NCI-H345 treated with DMSO at 0.1 percent for 48 hours (cell line): ENCODE results near the gene TNFRSF4.
A peak's percentile ranks its signal among the peaks of the same experiment; 100 is the strongest.

Experiments used
- DNase-seq: peaks from one replicate; lab custom pipeline; 2025; ENCODE audit not compliant: unreplicated experiment; lab: John Stamatoyannopoulos, UW

TNFRSF4 gene

GRCh38 chr1:1171161-1171545, 42.8 kb downstream of the TNFRSF4 start:
- DNase-seq: no peak

GRCh38 chr1:1170215-1171091, 43.5 kb downstream of the TNFRSF4 start:
- no peak for DNase-seq

- DNase-seq: no peak
These were observed 44.3 kb downstream of the TNFRSF4 start for GRCh38 chr1:1169429-1170214.

GRCh38 chr1:1168451-1169411, 45.2 kb downstream of the TNFRSF4 start:
- DNase-seq: no peak

GRCh38 chr1:1167841-1168450, 46.0 kb downstream of the TNFRSF4 start:
- no peak for DNase-seq

- no peak for DNase-seq
These were observed 46.5 kb downstream of the TNFRSF4 start for GRCh38 chr1:1167398-1167821.

GRCh38 chr1:1166642-1167397, 47.1 kb downstream of the TNFRSF4 start:
- no peak for DNase-seq

GRCh38 chr1:1165900-1166421, 48.0 kb downstream of the TNFRSF4 start:
- DNase-seq: no peak

- no peak for DNase-seq
These were observed 48.5 kb downstream of the TNFRSF4 start for GRCh38 chr1:1165485-1165884.

- no peak for DNase-seq
These were observed 49.1 kb downstream of the TNFRSF4 start for GRCh38 chr1:1164701-1165451.

- DNase-seq: no peak
These were observed 49.6 kb downstream of the TNFRSF4 start for GRCh38 chr1:1164361-1164700.

- DNase-seq: no peak
These were observed 50.3 kb downstream of the TNFRSF4 start for GRCh38 chr1:1163538-1164070.

GRCh38 chr1:1162597-1163537, 51.1 kb downstream of the TNFRSF4 start:
- DNase-seq: peak; percentile 80

GRCh38 chr1:1161683-1162079, 52.3 kb downstream of the TNFRSF4 start:
- DNase-seq: no peak
